Activated T-helper 1 cell treated with Interleukin-2 at 50 U/mL for 16 hours (primary cell): Measurements from ENCODE around the gene TDRD9.

Source experiments
- DNase-seq: peaks from one replicate; pipeline ENCODE4 v3.0.0-alpha.2; 2020; ENCODE audit warnings: low read depth

TDRD9 gene

GRCh38 chr14:103989964-103990363, 61.7 kb downstream of the TDRD9 start:
- no peak for DNase-seq

- DNase-seq: no peak
Measured at GRCh38 chr14:103994535-103995184, 66.4 kb downstream of the TDRD9 start.

DNA sequence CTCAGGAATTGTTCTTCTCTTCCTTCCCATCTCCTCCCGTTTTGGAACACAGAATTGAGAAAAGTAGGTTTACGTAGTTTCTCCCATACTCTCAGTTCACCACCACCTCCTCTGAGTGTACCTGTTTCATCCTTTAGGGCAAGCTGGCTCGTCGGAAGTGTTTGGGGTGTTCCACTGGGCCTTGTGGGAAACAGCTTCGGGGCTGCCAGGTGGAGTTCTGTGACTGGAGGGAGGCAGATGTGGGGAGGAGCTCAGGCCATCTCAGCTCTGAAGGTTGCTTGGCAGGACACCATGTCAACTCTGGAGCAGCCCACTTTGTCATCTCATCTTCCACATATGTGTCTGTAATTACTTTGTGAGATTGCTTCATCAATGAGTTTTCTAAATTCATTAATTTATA, 67.6 kb downstream of the TDRD9 start:
- no peak for DNase-seq

GRCh38 chr14:103997391-103997790, 69.1 kb downstream of the TDRD9 start:
- no peak for DNase-seq

- DNase-seq: no peak
Measured at GRCh38 chr14:103998027-103998426, 69.8 kb downstream of the TDRD9 start.

DNA sequence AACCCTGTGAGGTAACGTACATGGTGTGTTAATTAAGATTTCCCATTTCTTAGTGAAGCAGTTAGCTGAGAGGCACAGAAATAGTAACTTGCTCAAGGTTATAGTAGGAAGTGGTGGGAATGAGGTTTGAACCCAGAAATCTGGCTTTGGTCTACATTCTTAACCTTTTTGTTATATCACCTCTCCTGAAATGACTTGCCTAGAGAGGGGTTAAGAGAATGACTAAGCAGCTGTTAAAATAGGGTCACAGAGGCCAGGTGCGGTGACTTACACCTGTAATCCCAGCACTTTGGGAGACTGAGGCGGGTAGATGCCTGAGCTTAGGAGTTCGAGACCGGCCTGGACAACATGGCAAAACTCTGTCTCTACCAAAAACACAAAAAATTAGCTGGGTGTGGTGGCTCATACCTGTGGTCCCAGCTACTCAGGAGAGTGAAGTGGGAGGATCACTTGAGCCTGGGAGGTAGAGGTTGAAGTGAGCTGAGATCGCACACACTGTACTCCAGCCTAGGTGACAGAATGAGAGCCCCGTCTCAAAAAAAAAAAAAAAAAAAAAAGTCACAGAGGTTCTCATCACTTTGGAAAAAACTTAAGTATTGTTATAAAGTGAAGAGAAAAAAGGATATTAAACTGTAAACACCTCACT, 71.7 kb downstream of the TDRD9 start:
- no peak for DNase-seq

DNA sequence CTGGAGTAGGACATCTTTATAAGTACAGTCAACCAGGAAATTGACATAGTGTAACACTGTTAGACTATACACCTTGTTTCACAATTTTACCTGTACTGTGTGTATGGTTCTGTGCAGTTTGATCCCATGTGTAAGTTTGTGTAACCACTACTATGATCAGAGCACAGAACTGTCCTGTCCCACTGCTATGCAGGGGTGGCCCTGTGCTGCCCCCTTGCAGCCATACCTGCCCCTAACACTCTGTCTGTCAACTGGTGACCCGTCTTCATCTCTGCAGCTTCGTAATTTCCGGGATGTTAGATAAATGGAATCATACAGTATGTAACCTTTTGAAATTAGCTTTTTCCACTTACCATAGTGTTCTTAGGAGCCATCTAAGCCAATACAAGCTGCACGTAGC, 72.7 kb downstream of the TDRD9 start:
- no peak for DNase-seq

- no peak for DNase-seq
Measured at GRCh38 chr14:104003616-104004015, 75.4 kb downstream of the TDRD9 start.

GRCh38 chr14:104004849-104005248, 76.6 kb downstream of the TDRD9 start:
- DNase-seq: no peak

DNA sequence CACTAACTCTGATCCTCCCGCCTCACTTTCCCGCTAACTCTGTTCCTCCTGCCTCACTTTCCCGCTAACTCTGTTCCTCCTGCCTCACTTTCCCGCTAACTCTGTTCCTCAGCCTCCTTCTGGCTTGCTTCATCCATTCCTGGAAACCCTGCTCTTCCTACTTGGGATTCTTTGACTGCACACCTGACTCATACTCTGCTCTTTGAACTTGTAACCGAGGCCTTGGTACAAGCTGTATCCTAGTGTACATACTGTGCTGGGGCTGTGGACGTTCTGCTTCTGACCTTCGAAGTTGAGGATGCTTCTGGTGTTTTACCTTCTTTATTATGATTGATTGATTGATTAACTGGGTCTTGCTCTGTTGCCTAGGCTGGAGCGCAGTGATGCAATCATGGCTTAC, 77.2 kb downstream of the TDRD9 start:
- no peak for DNase-seq

DNA sequence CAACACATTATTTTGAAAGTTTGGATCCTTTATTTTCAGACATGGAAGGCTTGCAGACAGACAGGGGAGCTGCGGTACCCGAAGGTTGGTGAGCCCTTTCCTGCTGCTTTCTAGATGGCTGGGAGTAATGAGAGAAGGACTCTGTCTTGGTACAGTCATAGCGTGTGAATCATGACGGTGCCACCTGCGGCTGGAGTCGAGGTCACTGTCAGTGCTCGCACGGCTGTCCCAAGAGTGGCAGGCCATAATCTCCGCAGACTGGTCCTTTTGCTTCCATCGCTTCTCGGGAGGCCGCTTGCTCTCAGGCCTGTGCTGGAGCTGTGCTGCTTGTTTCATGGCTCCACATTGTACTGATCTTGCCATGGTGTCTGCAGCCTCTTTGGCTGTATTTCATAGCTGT, 78.9 kb downstream of the TDRD9 start:
- no peak for DNase-seq

DNA sequence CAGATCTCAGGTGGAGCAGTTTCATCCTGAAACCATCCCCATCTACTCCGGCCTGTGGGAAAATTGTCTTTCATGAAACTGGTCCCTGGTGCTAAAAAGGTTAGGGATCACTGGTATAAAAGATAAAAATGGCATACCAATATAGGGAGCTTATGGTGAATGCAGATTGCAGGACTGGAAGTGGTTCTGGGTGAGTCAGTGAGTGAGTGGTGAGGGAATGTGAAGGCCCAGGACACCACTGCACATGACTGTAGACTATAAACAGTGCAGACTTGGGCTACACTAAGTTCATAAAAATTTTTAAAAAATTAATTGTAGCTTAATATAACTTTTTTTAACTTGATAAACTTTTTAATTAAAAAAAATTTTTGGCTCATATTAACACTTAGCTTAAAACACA, 81.0 kb downstream of the TDRD9 start:
- DNase-seq: no peak

DNA sequence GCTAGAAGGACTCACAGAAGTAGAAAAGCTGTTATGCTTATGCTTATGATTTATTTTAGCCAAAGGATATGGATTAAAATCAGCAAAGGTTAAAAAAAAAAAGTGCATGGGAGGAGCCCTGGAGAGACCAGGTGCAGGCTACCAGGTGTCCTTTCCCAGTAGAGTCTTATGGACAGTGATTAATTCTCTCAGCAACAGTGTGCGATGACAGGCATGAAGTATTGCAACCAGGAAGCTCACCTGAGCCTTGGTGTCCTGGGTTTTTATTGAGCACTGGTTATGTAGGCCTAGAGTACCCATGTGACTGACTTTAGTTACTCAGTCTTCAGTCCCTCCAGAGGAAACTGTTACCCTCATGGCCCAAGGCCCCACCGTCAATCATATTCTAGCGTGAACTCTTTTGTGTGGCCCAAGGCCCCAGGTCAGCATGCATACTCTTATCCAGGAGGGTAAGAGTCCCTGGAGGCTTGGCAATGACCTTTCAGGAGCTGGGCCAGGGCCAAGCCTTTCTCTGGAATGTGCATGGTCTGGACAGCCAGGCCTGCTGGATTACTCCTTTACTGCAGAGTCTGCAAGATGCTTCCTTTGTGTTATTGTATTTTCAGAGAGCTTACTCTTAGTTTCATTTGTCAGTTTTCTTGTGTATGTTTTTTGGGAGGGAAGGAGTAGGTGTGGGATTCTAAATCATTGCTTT, 83.7 kb downstream of the TDRD9 start:
- DNase-seq: no peak

GRCh38 chr14:104014764-104015163, 86.5 kb downstream of the TDRD9 start:
- DNase-seq: no peak

DNA sequence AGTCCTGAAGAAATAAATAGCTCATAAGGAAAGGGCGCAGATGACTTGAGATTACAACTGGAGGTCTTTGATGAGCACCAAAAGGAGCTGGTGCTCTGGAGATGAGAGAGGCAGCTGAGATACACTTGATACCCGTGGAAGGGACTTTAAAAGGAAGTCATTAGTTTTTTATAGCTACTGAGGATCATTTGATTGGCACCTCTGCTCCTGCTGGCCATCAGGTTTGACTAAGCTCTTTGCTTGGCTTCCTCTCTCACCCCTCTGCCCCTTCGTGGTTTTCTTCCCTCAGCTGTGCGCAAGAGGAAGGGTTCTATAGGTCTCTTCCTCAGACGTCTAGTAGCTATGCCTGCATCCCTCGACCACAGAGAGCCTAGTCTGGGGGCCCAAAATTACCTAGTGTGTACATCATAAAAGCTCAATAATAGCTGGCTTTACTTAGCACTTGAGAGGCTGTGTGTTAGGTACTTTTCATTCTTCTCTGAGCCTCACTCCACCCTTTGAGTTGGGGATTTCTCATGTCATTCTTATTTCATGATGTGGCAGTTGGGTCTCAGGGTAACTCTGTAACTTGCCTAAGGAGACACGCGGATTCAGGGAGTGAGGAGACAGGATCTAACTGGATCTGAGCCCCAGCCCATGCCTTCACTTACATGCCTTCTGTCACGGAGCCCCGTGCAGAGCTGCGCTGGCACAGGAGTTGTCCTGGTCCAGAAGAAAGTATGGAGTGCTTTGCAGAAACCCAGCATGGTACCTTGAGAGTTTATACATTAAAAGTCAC, 88.8 kb downstream of the TDRD9 start:
- no peak for DNase-seq

DNA sequence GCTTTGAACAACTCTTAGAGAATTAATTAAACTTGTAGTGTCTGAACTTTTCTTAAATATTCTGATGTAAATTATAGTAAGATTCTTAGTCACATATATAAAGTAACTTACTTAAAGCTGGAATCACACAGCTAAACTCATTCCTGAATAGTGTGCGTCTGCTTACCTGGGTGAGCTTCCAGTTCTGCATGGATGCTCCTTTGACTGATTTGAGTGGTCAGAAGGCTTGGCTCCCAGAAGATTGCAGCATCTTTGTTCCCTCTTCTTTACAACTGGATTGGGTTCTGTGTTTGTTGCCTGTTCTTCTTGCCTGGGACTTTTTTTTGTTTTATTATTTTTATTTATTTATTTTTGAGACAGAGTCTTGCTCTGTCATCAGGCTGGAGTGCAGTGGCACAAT, 90.8 kb downstream of the TDRD9 start:
- DNase-seq: no peak

GRCh38 chr14:104019806-104020205, 91.5 kb downstream of the TDRD9 start:
- DNase-seq: no peak

DNA sequence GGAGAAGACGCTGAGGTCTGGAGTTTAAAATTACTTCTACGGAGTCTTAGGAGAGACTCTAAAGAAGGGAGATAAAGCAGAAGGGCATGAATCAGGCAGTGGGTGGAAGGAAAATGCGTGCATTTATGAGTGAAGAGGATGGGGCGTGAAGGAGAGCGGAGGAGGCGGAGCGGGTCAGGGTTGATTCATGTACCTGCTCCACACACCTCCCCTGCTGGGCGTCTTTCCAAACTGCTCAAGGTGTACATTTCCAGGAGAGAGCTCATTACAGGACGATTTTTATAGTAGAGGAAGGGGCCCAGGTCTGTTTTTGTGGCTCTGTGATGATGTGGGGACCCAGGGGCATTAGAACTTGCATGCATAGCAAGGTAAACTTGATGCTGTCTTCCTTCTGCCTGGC, 92.2 kb downstream of the TDRD9 start:
- no peak for DNase-seq

DNA sequence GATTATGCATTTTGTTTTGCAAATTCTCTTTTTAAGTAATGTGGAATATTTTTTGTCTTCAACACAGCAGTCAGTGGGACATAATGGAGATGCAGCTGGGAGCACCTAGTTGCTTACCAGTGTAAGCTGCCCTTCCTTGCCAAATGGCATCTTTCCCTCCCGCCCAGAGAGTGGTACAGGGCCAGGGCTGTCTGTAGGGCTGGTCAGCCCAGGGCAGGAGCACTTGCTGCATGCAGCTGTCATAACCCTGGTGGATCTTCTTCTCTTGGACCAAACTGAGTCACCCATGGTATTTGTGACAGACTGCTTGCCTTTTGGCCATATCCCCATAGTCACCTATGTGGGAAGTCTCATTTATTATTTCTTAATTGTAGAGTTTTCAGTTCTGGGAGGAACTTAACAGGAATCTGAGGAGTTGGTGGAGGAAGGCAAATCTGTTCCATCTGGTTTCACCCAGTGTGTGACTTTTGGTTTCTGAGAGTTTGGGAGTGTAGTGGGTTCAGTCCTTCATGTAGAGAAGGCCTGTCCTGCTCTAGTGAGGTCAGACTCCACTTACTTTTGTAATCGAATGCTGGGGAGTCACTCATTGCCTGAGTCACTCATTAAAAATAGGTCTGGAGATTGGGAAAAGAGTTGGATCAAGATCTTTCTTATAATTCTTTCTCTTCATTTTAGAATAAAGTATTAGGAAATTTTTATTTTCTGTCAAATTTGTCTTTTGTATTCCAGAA, 95.2 kb downstream of the TDRD9 start:
- DNase-seq: no peak

DNA sequence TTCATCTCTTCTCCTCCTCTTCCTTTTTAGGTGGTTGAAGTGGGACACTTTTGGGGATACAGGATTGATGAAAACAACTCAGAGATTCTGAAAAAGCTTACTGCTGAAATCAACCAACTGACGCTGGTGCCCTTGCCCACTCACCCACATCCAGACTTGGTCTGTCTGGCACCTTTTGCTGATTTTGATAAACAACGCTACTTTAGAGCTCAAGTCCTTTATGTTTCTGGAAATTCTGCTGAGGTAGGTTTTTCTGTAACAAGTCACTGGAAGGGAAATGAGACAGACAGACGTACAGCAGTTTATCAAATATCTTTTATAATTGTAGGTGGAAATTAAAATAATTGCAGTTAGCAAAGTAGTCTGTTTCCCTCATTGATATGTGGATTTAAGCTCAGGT, 97.3 kb downstream of the TDRD9 start:
- no peak for DNase-seq

DNA sequence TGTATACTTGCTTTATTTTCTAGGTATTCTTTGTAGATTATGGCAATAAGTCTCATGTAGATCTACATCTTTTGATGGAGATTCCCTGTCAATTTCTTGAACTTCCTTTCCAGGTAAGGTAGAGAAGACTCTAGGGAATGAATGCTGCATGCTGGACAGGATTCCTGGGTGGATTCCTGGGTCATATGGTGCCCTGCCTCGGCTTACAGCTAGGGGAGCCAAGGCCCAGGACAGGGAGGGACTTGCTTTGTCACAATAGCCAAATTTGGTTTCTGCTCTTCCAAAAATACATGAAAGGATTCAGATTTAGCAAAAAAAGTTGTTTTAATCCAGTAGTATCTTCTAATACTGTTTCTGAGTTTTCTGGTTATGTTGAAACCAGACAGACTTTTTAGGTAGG, 97.8 kb downstream of the TDRD9 start:
- no peak for DNase-seq

- DNase-seq: no peak
Measured at GRCh38 chr14:104030958-104031357, 102.7 kb downstream of the TDRD9 start.
